ENCODE results near the gene BLM. TPM values are rescaled to one million over a fixed set of nuclear protein-coding genes. Genes with fewer than 3 reads are reported as not detected.

Gene BLM
- total and polyA plus RNA-seq, 2 of the 4 experiments (the other 2 are of a cell fraction) = 2.5 to 6.5 TPM

DNA sequence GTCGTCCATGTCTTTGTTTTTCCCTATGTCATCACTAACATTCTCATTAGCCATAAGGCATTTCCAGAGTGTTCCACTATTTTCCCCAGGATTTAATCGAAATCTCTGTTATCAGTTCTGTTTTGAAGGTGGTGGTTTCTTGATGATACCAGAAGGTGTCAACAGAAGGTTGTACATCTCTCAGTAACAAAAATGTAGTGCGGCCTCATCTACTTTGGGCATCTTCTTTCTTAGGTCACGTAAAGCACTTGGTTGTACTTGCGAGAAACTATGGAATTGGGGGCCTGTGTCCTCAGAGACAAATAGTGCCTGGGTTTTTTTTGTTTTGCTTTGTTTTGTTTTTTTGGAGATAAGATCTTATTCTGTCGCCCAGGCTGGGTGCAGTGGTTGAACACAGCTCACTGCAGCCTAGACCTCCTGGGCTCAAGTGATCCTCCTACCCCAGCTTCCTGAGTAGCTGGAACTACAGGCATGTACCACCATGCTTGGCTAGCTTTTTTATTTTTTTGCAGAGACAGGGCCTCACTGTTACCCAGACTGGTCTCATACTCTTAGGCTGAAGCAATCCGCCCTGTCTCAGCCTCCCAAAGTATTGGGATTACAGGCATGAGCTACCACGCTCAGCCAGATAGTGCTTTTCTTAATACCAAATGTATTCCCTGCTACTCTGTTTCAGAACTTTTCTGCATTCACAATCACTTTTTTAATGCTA is 90.1 kb downstream of the BLM start:
- no peak overlapping the region for H2BK15ac ChIP-seq (ENCODE audit: low read depth, low read length)
- H4K91ac ChIP-seq (ENCODE audit: insufficient read depth, low read depth, low read length) = no peak overlapping the region
- peak; percentile 11; the same call in 1 of the 2 replicates for TF ChIP-seq MAFK (IDR thresholded peaks at IDR 0.05; ENCODE audit: low read depth, low read length)
- no peak for TF ChIP-seq RAD21 (IDR thresholded peaks at IDR 0.05; ENCODE audit: low read length)
- TF ChIP-seq CHD1 (IDR thresholded peaks at IDR 0.05; ENCODE audit: low read depth, low read length) = no peak
- TF ChIP-seq, protein P1, sequence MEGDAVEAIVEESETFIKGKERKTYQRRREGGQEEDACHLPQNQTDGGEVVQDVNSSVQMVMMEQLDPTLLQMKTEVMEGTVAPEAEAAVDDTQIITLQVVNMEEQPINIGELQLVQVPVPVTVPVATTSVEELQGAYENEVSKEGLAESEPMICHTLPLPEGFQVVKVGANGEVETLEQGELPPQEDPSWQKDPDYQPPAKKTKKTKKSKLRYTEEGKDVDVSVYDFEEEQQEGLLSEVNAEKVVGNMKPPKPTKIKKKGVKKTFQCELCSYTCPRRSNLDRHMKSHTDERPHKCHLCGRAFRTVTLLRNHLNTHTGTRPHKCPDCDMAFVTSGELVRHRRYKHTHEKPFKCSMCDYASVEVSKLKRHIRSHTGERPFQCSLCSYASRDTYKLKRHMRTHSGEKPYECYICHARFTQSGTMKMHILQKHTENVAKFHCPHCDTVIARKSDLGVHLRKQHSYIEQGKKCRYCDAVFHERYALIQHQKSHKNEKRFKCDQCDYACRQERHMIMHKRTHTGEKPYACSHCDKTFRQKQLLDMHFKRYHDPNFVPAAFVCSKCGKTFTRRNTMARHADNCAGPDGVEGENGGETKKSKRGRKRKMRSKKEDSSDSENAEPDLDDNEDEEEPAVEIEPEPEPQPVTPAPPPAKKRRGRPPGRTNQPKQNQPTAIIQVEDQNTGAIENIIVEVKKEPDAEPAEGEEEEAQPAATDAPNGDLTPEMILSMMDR (conservative IDR thresholded peaks at IDR 0.05; ENCODE audit: low read depth, low read length) = no peak
- ATAC-seq (ENCODE audit: low read depth) (no peak), DNase-seq (no peak)
- no peaks in the 10 kb centered on the region for H4K20me1 ChIP-seq (ENCODE audit: insufficient read depth, low read length)
- H3K36me3 ChIP-seq (ENCODE audit: control insufficient read depth, insufficient read depth, low read length) = peaks cover 2% of the 10 kb centered on the region; the same call in 1 of the 2 replicates
- no peak overlapping the region for H3K18ac ChIP-seq (ENCODE audit: low read depth, low read length)
- no peak overlapping the region for H4K8ac ChIP-seq (ENCODE audit: low read depth in 2 of 2, low read length in 2 of 2)
- H3K9me3 ChIP-seq (ENCODE audit: control insufficient read depth, insufficient read depth, low read length) = no peaks in the 10 kb centered on the region
- H3K27me3 ChIP-seq (ENCODE audit: control insufficient read depth, insufficient read depth, low read length) = no peaks in the 10 kb centered on the region
- H3K4me2 ChIP-seq (ENCODE audit: low read depth, low read length) = no peak overlapping the region
- in situ Hi-C loops (cut with MboI; ENCODE audit: low sequenced_read_pairs) = no loop called here
- no peak overlapping the region for H2AFZ ChIP-seq (replicated peaks; ENCODE audit: low read length, poor library complexity)
- CTCF ChIA-PET = interaction anchor here (0.5 kb wide), 1 partner anchor 20 kb away, joined by 6 read pairs; no protein-coding TSS in a partner anchor
- H3K4me1 ChIP-seq (ENCODE audit: control insufficient read depth, insufficient read depth, low read length) = no peaks in the 10 kb centered on the region
- intact Hi-C loops (cut with micrococcal nuclease) = no loop called here
- no peak overlapping the region; the same call in 1 of the 2 replicates for H3K4ac ChIP-seq (ENCODE audit: low read depth, low read length)
- H3K27ac ChIP-seq (ENCODE audit: insufficient read depth, low read length) = no peak overlapping the region
- no peak overlapping the region for H3K9ac ChIP-seq (ENCODE audit: low read depth, low read length)
- no peaks in the 10 kb centered on the region; the same call in 1 of the 2 replicates for H3K9me1 ChIP-seq (ENCODE audit: insufficient read depth, low read length)
- H2BK120ac ChIP-seq (ENCODE audit: low read depth, low read length) = no peak overlapping the region
- dilution Hi-C loops (cut with HindIII; ENCODE audit: low sequenced_read_pairs, unreplicated experiment) = no loop called here
- 100% methylated on average over 2 of the region's 8 CpGs; no CpG with 5 or more reads in 1 of the 2 experiments for WGBS, 2 experiments (ENCODE audit: extremely low coverage in 2 of 2, insufficient read length in 1 of 2)
- no peak overlapping the region for H2AK9ac ChIP-seq (replicated peaks; ENCODE audit: low read depth, low read length, poor library complexity)
- H3K79me1 ChIP-seq (ENCODE audit: low read depth in 1 of 2, low read length in 2 of 2) = no peaks in the 10 kb centered on the region
- POLR2A ChIA-PET (ENCODE audit: unreplicated experiment) = no interaction called here
- H2BK20ac ChIP-seq (ENCODE audit: low read depth, low read length) = no peak overlapping the region
- H2AK5ac ChIP-seq (ENCODE audit: low read depth, low read length) = no peak overlapping the region
- H2BK5ac ChIP-seq (ENCODE audit: low read depth, low read length, poor library complexity, severe bottlenecking) = no peak overlapping the region
- BruUV-seq (replicated peaks) = no TSS peak
- no peak overlapping the region for H3K56ac ChIP-seq (ENCODE audit: extremely low read depth, insufficient read depth, low read length)
- no peak overlapping the region for H4K5ac ChIP-seq (ENCODE audit: low read depth, low read length)
- H3K14ac ChIP-seq (replicated peaks; ENCODE audit: low read depth, low read length) = no peak overlapping the region; the same call in 1 of the 2 replicates
- H3K4me3 ChIP-seq (ENCODE audit: insufficient read depth, low read depth, low read length) = no peak overlapping the region
- no peak overlapping the region for H3K23ac ChIP-seq (ENCODE audit: low read depth, low read length)
